Measurements from ENCODE around the gene TRPM4. TPM values are rescaled to one million over a fixed set of nuclear protein-coding genes. Genes with fewer than 3 reads are reported as not detected.

Gene TRPM4
- total and polyA plus RNA-seq, 2 of the 8 experiments (the other 6 are each of a cell fraction or from before 2014, with no cell fraction given), result 11.3 to 13.3 TPM

DNA sequence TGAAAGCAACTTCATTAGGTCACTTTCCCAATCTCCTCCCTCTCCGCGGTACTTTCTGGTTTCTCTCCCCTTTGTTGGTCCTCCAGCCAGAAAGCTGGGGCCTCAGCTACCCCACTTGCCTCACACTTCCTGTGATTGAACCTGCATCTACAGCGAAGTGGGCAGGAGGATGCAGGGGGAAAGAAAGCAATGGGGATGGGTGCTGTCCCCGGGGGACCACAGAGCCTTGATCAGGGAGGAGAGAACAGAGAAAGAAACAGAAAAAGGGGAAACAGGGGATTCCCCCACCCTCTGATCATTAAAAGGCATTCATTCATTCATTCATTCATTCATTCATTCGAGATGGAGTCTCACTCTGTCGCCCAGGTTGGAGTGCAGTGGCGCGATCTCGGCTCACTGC is 74.2 kb downstream of the TRPM4 start (continued):
- TF ChIP-seq, protein P1, sequence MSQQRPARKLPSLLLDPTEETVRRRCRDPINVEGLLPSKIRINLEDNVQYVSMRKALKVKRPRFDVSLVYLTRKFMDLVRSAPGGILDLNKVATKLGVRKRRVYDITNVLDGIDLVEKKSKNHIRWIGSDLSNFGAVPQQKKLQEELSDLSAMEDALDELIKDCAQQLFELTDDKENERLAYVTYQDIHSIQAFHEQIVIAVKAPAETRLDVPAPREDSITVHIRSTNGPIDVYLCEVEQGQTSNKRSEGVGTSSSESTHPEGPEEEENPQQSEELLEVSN (IDR thresholded peaks at IDR 0.05), result no peak
- TF ChIP-seq CBX8 (IDR thresholded peaks at IDR 0.05; ENCODE audit: borderline replicate concordance, low read depth, low read length), result no peak
- TF ChIP-seq POLR2A (IDR thresholded peaks at IDR 0.05; ENCODE audit: control extremely low read depth in 1 of 2, low read depth in 2 of 2, low read length in 2 of 2), result no peak
- TF ChIP-seq RNF2 (IDR thresholded peaks at IDR 0.05; ENCODE audit: borderline replicate concordance, low read depth, low read length, missing control alignments, poor library complexity, severe bottlenecking), result no peak
- TF ChIP-seq RFX5 (IDR thresholded peaks at IDR 0.05; ENCODE audit: borderline replicate concordance, low read depth, low read length), result no peak
